ENCODE data around the gene QRFP. TPM values are rescaled to one million over a fixed set of nuclear protein-coding genes. Genes with fewer than 3 reads are reported as not detected.
A peak's percentile ranks its signal among the peaks of the same experiment; 100 is the strongest.

Gene QRFP, protein sequence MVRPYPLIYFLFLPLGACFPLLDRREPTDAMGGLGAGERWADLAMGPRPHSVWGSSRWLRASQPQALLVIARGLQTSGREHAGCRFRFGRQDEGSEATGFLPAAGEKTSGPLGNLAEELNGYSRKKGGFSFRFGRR
- total RNA-seq: not detected
- long read RNA-seq: 0 reads

- ATAC-seq (no peak), DNase-seq (no peak)
- intact Hi-C loops (cut with DNase I): no loop called here
These were observed at the start of gene QRFP for GRCh38 chr9:130896233-130897014. Gene QRFP, minus strand, starts transcription at chr9:130896812. Its CDS starts 2,974 bp downstream, at chr9:130893838.

GRCh38 chr9:130945173-130945572 is 48.6 kb upstream of the QRFP start:
- DNase-seq (no peak), ATAC-seq (no peak)
- intact Hi-C loops (cut with DNase I): loop anchor here in 1 of 2 donors (10.0 kb wide), 1 partner anchor 50 kb away; no protein-coding TSS in a partner anchor

GRCh38 chr9:130944510-130945058 is 48.0 kb upstream of the QRFP start:
- intact Hi-C loops (cut with DNase I): loop anchor here (5.0 to 10.0 kb wide), 2 partner anchors 50 to 237 kb away; no protein-coding TSS in a partner anchor
- ATAC-seq (no peak), DNase-seq (no peak)

- intact Hi-C loops (cut with DNase I): loop anchor here (5.0 to 10.0 kb wide), 2 partner anchors 51 to 236 kb away; no protein-coding TSS in a partner anchor
- ATAC-seq (no peak), DNase-seq (no peak)
These were observed 47.2 kb upstream of the QRFP start for GRCh38 chr9:130943777-130944176.

DNA sequence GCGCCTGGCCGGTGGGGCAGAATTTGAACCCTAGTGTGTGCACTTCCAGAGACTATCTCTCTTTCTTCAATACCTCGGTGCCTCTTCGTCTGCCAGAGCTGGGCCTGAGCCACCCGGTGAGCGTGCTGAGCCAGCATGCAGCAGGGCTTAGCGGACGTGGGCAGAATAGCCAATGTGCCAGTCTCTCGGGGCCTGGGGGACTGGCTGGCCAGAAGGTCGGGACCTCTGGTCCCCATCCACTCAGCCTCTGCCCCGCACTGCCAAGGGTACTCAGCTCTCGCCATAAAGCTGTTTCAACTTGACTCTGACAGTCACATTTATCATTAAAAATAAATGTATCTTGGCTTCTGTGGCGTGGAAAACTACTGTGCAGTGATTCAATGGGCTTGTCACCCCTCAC is 46.6 kb upstream of the QRFP start:
- ATAC-seq (no peak), DNase-seq (no peak)
- intact Hi-C loops (cut with DNase I): loop anchor here (5.0 to 10.0 kb wide), 2 partner anchors 52 to 236 kb away; no protein-coding TSS in a partner anchor

DNA sequence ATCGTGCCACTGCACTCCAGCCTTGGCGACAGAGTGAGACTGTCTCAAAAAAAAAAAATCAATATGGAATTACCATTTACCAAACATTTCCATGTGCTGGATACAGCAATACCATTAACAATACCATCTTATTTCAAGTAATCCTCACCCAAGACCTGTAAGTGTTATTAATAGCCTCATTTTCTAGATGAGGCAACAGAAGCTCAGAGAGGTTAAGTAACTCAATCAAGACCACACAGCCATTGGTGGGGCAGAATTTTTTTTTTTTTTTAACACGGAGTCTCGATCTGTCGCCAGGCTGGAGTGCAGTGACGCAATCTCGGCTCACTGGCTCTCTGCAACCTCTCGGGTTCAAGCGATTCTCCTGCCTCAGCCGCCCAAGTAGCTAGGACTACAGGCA is 46.1 kb upstream of the QRFP start:
- DNase-seq: no peak
- ATAC-seq: no peak
- intact Hi-C loops (cut with DNase I): loop anchor here (5.0 to 10.0 kb wide), 2 partner anchors 52 to 235 kb away; no protein-coding TSS in a partner anchor

- ATAC-seq (no peak), DNase-seq (no peak)
- intact Hi-C loops (cut with DNase I): loop anchor here (5.0 to 10.0 kb wide), 2 partner anchors 53 to 235 kb away; no protein-coding TSS in a partner anchor
These were observed 45.5 kb upstream of the QRFP start for GRCh38 chr9:130942084-130942483.

DNA sequence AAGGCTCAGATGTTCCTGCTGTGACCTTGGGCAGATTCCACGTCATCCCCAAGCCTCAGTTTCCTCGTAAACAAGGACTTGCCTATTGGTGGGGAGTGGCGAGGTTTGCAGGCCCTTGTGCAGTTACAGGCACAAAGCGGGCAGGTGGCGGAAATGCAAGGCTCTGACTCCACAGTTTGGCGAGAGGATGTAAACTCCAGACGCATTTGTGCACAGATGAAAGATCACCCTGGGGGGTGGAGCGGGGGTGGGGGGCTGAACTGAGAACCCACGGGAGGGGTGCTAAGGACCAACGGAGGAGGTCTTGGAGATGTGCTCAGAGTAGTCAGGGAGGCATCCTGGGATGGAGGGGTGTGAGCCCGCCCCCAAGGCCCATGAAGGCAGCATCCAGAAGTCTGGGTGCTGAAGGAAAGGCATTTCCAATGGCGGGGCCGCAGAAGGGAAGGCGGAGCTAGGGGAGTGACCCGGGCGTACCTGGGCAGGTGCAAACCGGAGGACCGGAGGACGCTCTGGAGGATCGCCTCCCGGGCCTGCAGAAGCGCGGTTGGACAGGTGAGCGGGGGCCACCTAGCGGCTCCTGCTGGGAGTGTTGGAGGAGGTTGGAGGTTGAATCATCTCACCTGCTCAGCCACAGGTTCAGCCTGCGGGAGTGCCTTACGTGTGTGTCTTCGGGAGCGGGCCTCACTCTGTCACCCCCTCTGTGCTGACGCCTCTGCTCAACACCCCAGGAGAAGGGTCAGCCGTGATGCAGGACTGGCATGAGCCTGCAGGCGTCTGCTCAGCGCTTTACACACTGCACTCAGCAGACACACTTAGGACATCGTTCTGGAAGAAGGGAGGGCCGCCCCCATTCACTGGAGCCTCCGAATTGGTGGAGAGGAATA is 44.3 kb upstream of the QRFP start:
- intact Hi-C loops (cut with DNase I): loop anchor here (2.0 to 10.0 kb wide), 3 partner anchors 54 to 234 kb away; no protein-coding TSS in a partner anchor
- ATAC-seq (peak; percentile 49 to 78), DNase-seq (peak; percentile 63)

DNA sequence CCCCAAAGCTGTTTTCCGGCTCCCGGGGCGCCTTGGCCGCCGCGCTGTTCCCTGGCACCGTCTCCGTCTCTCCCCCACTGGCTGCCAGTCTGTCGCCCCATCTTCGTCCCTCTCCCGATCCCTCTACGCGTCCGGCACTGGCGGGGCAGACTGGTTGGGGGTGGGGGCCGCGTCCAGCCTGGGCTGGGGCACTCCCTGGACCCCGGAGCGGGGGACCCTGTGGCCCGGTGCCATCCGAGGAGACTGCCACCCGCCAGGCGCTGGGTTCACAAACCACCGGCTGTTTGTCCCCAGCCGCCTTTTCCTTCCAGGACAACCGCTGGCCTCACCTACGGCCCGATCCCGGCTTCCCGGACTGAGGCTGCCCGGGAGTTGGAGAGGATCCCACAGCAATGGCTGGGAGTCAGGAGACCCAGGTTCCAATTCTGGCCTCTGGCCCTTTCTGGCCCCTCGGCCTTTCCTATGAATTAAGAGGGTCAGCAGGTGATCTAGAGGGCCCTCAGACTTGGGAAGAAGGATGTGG is 43.5 kb upstream of the QRFP start:
- DNase-seq (no peak), ATAC-seq (no peak)
- intact Hi-C loops (cut with DNase I): loop anchor here (2.0 to 10.0 kb wide), 3 partner anchors 55 to 233 kb away; no protein-coding TSS in a partner anchor

DNA sequence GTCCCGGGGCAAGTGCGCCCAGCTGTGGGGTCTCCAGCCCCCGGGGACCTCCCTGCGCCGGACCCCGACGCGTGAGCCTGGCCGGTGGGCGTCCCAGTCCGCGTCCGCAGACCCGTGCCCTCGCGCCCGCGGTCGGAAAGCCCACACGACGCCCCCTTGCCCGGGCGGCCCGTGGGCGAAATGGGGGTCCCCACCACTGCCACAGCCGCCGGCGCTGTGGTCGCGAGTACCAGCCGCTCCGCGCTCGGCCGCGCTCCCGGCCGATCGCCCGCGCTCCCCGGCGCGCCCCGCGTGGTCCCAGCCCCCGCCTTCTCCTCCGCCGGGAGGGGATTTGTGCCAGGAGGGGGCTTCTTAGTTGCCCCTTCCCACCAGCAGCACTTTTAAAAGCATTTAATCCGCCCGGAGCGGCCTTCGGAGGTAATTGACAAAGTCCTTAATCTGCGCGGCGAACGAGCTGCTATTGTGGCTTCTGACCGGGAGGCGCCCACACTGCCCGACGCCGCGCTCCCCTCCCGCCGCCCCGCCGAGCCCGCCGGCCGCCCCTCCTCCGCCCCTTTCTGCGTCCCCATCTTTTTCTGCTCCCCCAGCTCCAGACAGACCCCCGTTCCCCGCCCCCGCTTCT is 42.9 kb upstream of the QRFP start:
- intact Hi-C loops (cut with DNase I): loop anchor here (2.0 to 10.0 kb wide), 4 partner anchors 55 to 233 kb away; no protein-coding TSS in a partner anchor
- DNase-seq (no peak), ATAC-seq (peak in 1 of 2 donors; percentile 4)

- ATAC-seq: peak; percentile 17 to 34
- DNase-seq: no peak
- intact Hi-C loops (cut with DNase I): loop anchor here in 1 of 2 donors (5.0 kb wide), 1 partner anchor 72 kb away; no protein-coding TSS in a partner anchor
These were observed 42.2 kb upstream of the QRFP start, which contains the start of gene FIBCD1 for GRCh38 chr9:130938652-130939404. Gene FIBCD1, minus strand, starts transcription at chr9:130939247. Its CDS starts 640 bp downstream, at chr9:130938607.

GRCh38 chr9:130938184-130938651 is 41.6 kb upstream of the QRFP start:
- intact Hi-C loops (cut with DNase I): loop anchor here in 1 of 2 donors (5.0 kb wide), 1 partner anchor 71 kb away; no protein-coding TSS in a partner anchor
- ATAC-seq: no peak
- no peak for DNase-seq

DNA sequence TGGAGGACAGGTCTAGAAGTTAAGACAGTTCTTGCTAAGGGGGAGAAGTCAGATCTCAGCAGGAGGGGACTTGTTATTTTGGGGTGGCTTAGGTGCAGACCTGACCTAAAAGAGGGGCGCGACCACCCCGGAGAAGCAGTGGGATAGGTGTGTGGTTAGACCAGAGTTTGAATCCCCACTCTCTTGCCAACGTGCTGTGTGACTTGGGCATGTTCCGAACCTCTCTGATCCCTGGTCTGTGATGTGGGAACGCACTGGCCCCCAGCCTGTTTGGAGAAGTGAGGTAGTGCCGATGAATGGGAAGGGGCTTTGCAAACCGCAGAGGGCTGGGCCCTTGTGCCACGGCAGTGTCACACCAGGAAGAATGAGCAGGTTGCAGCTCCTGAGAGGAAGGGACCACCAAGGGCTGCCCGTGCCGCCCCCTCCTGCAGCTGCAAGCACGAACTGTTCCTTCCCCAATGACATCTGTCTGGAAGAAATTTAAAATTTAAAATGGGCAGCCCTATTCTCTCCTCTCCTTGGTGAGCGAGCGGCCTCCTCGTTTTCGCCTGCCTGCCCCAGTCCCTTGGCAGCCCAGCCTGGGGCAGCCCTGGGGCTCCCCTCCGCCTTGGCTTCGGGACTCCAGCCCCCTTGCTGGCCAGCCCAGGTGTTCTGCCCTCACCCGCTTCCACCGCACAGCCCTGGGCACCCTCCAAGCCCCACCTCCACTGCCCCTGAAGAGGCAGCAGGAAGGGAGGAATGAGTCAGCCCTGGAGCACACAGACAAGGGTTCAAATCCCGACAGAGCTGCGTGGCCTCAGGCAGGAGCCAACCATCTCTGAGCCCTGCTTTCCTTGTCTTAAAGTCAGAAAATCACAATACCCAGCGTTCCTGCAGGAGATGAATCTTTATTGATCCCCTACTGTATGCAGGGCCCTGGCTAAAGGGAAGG is 40.8 kb upstream of the QRFP start:
- ATAC-seq: no peak
- intact Hi-C loops (cut with DNase I): loop anchor here in 1 of 2 donors (5.0 kb wide), 1 partner anchor 70 kb away; no protein-coding TSS in a partner anchor
- DNase-seq: no peak

DNA sequence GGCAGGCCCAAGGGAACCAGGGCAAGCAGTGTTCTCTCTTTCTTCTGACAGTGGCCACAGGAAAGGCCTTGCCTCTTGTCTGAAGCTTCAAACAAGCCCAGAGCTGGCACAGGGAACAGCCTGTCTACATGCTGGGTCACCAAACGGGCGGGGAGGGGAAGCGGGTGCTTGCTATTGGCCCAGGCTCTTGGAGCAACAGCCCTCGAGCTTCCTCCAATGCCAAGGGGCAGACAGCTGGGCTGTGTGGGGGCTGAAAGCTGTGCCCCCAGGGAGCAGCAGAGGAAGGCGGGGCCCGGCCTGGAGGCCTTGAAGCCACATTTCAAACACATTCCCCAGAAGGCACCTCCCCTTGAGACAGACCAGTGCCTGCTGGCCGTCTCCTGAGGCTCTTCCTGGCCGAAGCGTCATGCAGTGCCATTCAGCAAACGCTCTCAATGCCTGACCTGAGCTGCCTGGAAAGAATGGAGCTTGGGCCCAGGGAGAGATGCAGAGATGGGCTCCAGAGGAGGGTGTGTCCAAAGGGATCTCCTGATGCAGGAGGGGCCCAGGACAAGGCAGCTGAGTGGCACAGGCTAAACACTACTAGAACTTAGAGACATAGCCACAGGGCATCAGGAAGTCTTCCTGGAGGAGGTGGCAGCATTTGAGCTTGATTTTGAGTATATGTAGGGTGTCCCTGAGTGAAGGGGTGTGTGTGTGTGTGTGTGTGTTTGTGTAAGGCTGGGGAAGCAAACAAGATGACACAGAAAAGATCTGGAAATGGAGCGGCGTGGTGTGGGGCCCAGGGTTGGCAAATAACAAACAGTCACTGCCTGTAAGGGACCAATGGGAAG is 39.9 kb upstream of the QRFP start:
- intact Hi-C loops (cut with DNase I): loop anchor here in 1 of 2 donors (5.0 kb wide), 1 partner anchor 69 kb away; no protein-coding TSS in a partner anchor
- ATAC-seq (peak in 1 of 2 donors; percentile 11), DNase-seq (no peak)

Measured in left cardiac atrium (tissue), 4 donors.